HG02973 (cell line): ENCODE results near the gene MTMR2.

Experiments used
- ATAC-seq: cut with Tn5 transposase; IDR thresholded peaks from one replicate; pipeline ENCODE4 v1.9.1; 2021; ENCODE audit warnings: moderate library complexity; ENCODE audit not compliant: unreplicated experiment

Gene MTMR2

DNA sequence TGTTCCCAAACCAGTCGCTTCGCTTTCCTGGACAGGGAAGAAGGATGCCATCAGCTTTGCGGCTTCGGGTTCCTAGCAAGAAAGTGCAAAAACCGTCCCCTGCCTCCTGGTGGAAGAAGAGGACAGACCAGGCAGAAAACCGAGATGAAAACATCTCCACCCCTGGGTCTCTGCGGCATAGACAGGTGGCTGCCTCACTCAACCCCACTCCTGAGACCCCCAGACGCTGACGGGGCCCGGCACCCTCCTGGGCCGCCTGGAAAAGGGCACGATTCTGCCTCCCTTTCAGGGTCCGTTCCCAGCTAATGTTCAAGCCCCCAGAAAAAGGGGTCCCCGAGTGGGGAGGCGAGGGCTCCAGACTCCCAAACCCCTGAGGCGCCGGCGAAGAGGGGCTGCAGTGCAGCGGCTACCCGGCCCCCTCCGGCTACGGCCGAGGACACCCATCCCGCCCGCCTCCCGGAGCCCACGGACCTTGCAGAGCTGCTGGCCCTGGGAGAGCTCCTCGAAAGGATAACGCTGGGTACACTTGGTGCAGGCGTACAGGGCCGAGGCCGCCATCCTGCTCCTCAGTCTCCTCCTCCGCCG is 134.9 kb downstream of the MTMR2 start:
- no peak for ATAC-seq
